B cell (primary cell): ENCODE data around the gene SLC35E2B. TPM values are rescaled to one million over a fixed set of nuclear protein-coding genes. Genes with fewer than 3 reads are reported as not detected.

ENCODE experiments used
- ATAC-seq: fragments of 200-7000 bp; cut with Tn5 transposase; one replicate; pipeline ENCODE4 v1.10.0; 2021; ENCODE audit warnings: low read depth, mild to moderate bottlenecking, moderate number of reproducible peaks, moderate library complexity
- CTCF ChIA-PET: fragments of 350-600 bp; sonication (Branson Sonifier 250); formaldehyde crosslinking; loops from one replicate; lab custom pipeline; 2021; ENCODE audit warnings: antibody characterized with exemption, inconsistent platforms; lab: Charles Lee
- POLR2A ChIA-PET: fragments of 350-600 bp; sonication (Branson Sonifier 250); formaldehyde crosslinking; loops from one replicate; lab custom pipeline; 2021; ENCODE audit warnings: antibody characterized with exemption; lab: Charles Lee
- DNase-seq: peaks from one replicate; pipeline ENCODE4 v3.0.0; 2013
- H2AFZ ChIP-seq: 2 replicates; pipeline ENCODE4 v1.6.1; 2012; ENCODE audit warnings: mild to moderate bottlenecking, low read depth, low read length; ENCODE audit not compliant: insufficient read depth, poor library complexity, severe bottlenecking
- H3K27ac ChIP-seq, 2 donors: 1 replicate in 1 of 2; 2 replicates in 1 of 2; pipeline ENCODE4 v1.5.1; 2012 to 2013; ENCODE audit warnings: low read length in 2 of 2, mild to moderate bottlenecking in 2 of 2, moderate library complexity in 1 of 2
- H3K27me3 ChIP-seq, 4 experiments: fragments of 200-600 bp in 1 of 4; sonication (generic) in 1 of 4; replicated peaks in 1 of 4; 1 replicate in 2 of 4; 2 replicates in 2 of 4; pipeline versions ENCODE4 v1.6.1 to v1.7.0; 2013 to 2016; ENCODE audit warnings: low read length in 3 of 4, mild to moderate bottlenecking in 2 of 4, mixed read lengths in 1 of 4, moderate library complexity in 1 of 4; ENCODE audit not compliant: insufficient read depth in 4 of 4, control insufficient read depth in 3 of 4; ENCODE audit errors: control extremely low read depth in 1 of 4
- H3K36me3 ChIP-seq, 2 experiments: replicated peaks in 1 of 2; 1 replicate in 1 of 2; 2 replicates in 1 of 2; pipeline versions ENCODE4 v1.6.1 to v1.7.1; 2013; ENCODE audit warnings: low read length in 1 of 2; ENCODE audit not compliant: insufficient read depth in 2 of 2, control insufficient read depth in 1 of 2; ENCODE audit errors: control extremely low read depth in 1 of 2, extremely low read depth in 1 of 2
- H3K4me1 ChIP-seq, 2 donors: fragments of 200-600 bp in 1 of 2; sonication (generic) in 1 of 2; 1 replicate in 1 of 2; 2 replicates in 1 of 2; pipeline versions ENCODE4 v1.5.1 to v1.6.1; 2013 to 2017; ENCODE audit warnings: low read length in 2 of 2; ENCODE audit not compliant: control insufficient read depth in 2 of 2, insufficient read depth in 2 of 2
- H3K4me2 ChIP-seq: replicated peaks from 2 replicates; pipeline ENCODE3; 2012; ENCODE audit warnings: mild to moderate bottlenecking, low read depth, low read length; ENCODE audit not compliant: poor library complexity, severe bottlenecking
- H3K4me3 ChIP-seq, 5 experiments: fragments of 200-600 bp in 1 of 5; sonication (generic) in 1 of 5; 1 replicate in 3 of 5; 2 replicates in 2 of 5; pipeline versions ENCODE4 v1.5.1 to v1.7.0; 2011 to 2016; ENCODE audit warnings: low read length in 4 of 5, mild to moderate bottlenecking in 4 of 5, low read depth in 2 of 5, control low read depth in 1 of 5, moderate library complexity in 1 of 5; ENCODE audit not compliant: insufficient read depth in 1 of 5; ENCODE audit errors: control extremely low read depth in 1 of 5, extremely low read depth in 1 of 5
- H3K79me2 ChIP-seq: fragments of 200-600 bp; sonication (generic); one replicate; pipeline ENCODE4 v1.6.0; 2016; ENCODE audit warnings: low read length; ENCODE audit not compliant: control insufficient read depth, insufficient read depth
- H3K9ac ChIP-seq: fragments of 200-600 bp; sonication (generic); 2 replicates; pipeline ENCODE4 v1.6.1; 2017; ENCODE audit warnings: mild to moderate bottlenecking, low read length, moderate library complexity
- H3K9me3 ChIP-seq, 3 donors: one replicate each; pipeline versions ENCODE4 v1.6.1 to v1.7.1; 2013; ENCODE audit warnings: low read length in 2 of 3; ENCODE audit not compliant: control insufficient read depth in 2 of 3, insufficient read depth in 1 of 3; ENCODE audit errors: control extremely low read depth in 1 of 3
- H4K20me1 ChIP-seq: 2 replicates; pipeline ENCODE4 v1.6.0; 2012; ENCODE audit warnings: mild to moderate bottlenecking, low read length; ENCODE audit not compliant: insufficient read depth, control insufficient read depth, poor library complexity, severe bottlenecking
- H3K27ac Mint-ChIP-seq: one replicate; pipeline ENCODE4 v1.8.0; 2021; ENCODE audit warnings: mixed read lengths
- H3K27me3 Mint-ChIP-seq: one replicate; pipeline ENCODE4 v1.8.0; 2021; ENCODE audit warnings: mixed read lengths
- H3K4me1 Mint-ChIP-seq: one replicate; pipeline ENCODE4 v1.8.0; 2021; ENCODE audit warnings: mixed read lengths
- H3K4me3 Mint-ChIP-seq: one replicate; pipeline ENCODE4 v1.8.0; 2021; ENCODE audit warnings: mixed read lengths
- H3K9me3 Mint-ChIP-seq: one replicate; pipeline ENCODE4 v1.8.0; 2022; ENCODE audit warnings: mixed read lengths; ENCODE audit not compliant: insufficient read depth
- EZH2 ChIP-seq: IDR thresholded peaks from 2 replicates; pipeline ENCODE4 v1.6.1; 2012; ENCODE audit warnings: borderline replicate concordance, low read depth, mild to moderate bottlenecking, moderate library complexity, low read length; ENCODE audit not compliant: insufficient read depth, poor library complexity, severe bottlenecking
- WGBS: methylation state at CpG from one replicate; pipeline ENCODE4 v1.1.5; 2013; ENCODE audit warnings: missing lambda C conversion rate; ENCODE audit not compliant: insufficient coverage; 5-methylcytosine and 5-hydroxymethylcytosine counted together
- intact Hi-C: fragments of 100-400 bp; cut with micrococcal nuclease; formaldehyde crosslinking; loops from one replicate; pipeline ENCODE4 v1.10.0; 2022
- polyA plus RNA-seq: library from polyadenylated mRNA; depleted of rRNA; stranded (reverse); fragments of >200 nt; gene quantifications from 2 replicates; pipeline ENCODE4 v1.2.3, GENCODE V29; 2012
- total RNA-seq, 2 donors: library from RNA; stranded (reverse); fragments of 120-200 nt in 1 of 2; gene quantifications; 1 replicate in 1 of 2; 2 replicates in 1 of 2; pipeline versions ENCODE4 v1.2.3 to v1.2.4, GENCODE V29; 2013 to 2022
- TF ChIP-seq, protein P1 (sequence below): fragments of 200-600 bp; IDR thresholded peaks from one replicate; pipeline ENCODE4 v1.8.0; 2022; ENCODE audit warnings: antibody characterized with exemption, mild to moderate bottlenecking

SLC35E2B gene
- total and polyA plus RNA-seq, 2 donors (not counting 1 experiment from before 2014, with no cell fraction given), result 64.4 to 107 TPM

DNA sequence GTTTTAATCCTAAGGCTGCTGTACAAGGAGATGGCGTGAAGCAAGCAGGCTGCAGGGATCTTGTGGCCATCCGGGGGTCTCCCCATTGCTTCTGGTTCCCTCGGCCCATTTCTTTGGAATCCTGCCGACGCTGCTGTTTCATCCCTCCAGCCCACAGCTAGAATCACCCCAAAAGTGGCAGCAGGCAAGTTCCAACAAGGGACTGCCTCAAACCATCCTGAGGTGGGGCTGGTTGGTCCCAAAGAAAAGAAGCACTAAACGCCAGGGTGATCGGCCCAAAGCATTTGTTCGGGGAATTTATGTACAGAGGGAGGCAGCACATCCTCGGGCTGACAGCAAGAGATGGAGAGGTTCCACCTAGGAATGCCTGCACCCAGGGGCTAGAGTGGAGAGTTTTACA, 81.8 kb downstream of the SLC35E2B start:
- H3K4me2 ChIP-seq, result no peak overlapping the region
- Mint-ChIP-seq H3K27me3 (no peaks in the 10 kb centered on the region), H3K4me1 (peaks cover 29% of the 10 kb centered on the region), H3K9me3 (no peaks in the 10 kb centered on the region), H3K27ac (no peak overlapping the region), H3K4me3 (no peak overlapping the region)
- ChIA-PET POLR2A (no interaction called here), CTCF (no interaction called here)
- H3K27me3 ChIP-seq, result no peaks in the 10 kb centered on the region
- no peak overlapping the region for H3K27ac ChIP-seq
- H3K79me2 ChIP-seq, result peaks cover 15% of the 10 kb centered on the region
- H3K9ac ChIP-seq, result no peak overlapping the region
- H4K20me1 ChIP-seq, result peaks cover 6% of the 10 kb centered on the region
- no peaks in the 10 kb centered on the region for H3K9me3 ChIP-seq
- intact Hi-C loops, result no loop called here
- H3K4me1 ChIP-seq, result peaks cover 20 to 25% of the 10 kb centered on the region in 2 donors
- H3K36me3 ChIP-seq, result no peaks in the 10 kb centered on the region
- ATAC-seq (no peak), DNase-seq (no peak)
- H3K4me3 ChIP-seq, result no peak overlapping the region
- 95% methylated on average over 9 of the region's 9 CpGs for WGBS
- no peak for TF ChIP-seq EZH2
- TF ChIP-seq, protein P1, sequence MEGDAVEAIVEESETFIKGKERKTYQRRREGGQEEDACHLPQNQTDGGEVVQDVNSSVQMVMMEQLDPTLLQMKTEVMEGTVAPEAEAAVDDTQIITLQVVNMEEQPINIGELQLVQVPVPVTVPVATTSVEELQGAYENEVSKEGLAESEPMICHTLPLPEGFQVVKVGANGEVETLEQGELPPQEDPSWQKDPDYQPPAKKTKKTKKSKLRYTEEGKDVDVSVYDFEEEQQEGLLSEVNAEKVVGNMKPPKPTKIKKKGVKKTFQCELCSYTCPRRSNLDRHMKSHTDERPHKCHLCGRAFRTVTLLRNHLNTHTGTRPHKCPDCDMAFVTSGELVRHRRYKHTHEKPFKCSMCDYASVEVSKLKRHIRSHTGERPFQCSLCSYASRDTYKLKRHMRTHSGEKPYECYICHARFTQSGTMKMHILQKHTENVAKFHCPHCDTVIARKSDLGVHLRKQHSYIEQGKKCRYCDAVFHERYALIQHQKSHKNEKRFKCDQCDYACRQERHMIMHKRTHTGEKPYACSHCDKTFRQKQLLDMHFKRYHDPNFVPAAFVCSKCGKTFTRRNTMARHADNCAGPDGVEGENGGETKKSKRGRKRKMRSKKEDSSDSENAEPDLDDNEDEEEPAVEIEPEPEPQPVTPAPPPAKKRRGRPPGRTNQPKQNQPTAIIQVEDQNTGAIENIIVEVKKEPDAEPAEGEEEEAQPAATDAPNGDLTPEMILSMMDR, result no peak
- no peak overlapping the region for H2AFZ ChIP-seq

GRCh38 chr1:1609822-1610485, 82.6 kb downstream of the SLC35E2B start:
- H3K9me3 Mint-ChIP-seq, result no peaks in the 10 kb centered on the region
- intact Hi-C loops, result no loop called here
- H3K9ac ChIP-seq, result no peak overlapping the region

More at GRCh38 chr1:1609822-1610485, 82.6 kb downstream of the SLC35E2B start:
- Histone ChIP-seq H3K4me3 (no peak overlapping the region), H2AFZ (no peak overlapping the region), H3K9me3 (no peaks in the 10 kb centered on the region), H3K27ac (no peak overlapping the region), H3K79me2 (peaks cover 14% of the 10 kb centered on the region), H3K4me2 (no peak overlapping the region), H3K4me1 (peaks cover 20 to 25% of the 10 kb centered on the region in 2 donors), H4K20me1 (peaks cover 6% of the 10 kb centered on the region), H3K27me3 (no peaks in the 10 kb centered on the region), H3K36me3 (no peaks in the 10 kb centered on the region)
- 86% methylated on average over 8 of the region's 12 CpGs for WGBS
- H3K4me3 Mint-ChIP-seq, result no peak overlapping the region
- POLR2A ChIA-PET, result interaction anchor here (0.7 kb wide), 1 partner anchor 38 kb away, joined by 3 read pairs; no protein-coding TSS in a partner anchor
- CTCF ChIA-PET, result interaction anchor here (0.5 kb wide), 1 partner anchor 286 kb away, joined by 3 read pairs; no protein-coding TSS in a partner anchor
- H3K27me3 Mint-ChIP-seq, result no peaks in the 10 kb centered on the region
- peaks cover 29% of the 10 kb centered on the region for H3K4me1 Mint-ChIP-seq
- ATAC-seq, result no peak
- TF ChIP-seq EZH2, result no peak
- TF ChIP-seq, protein P1, result no peak
- no peak for DNase-seq
- no peak overlapping the region for H3K27ac Mint-ChIP-seq
